Gastroesophageal sphincter (tissue), 3 donors: ENCODE data around the gene PLEKHA1.

Source experiments
- CTCF ChIP-seq, 4 experiments: fragments of 200-600 bp in 2 of 4; fragments of 450-650 bp in 2 of 4; sonication (generic) in 1 of 4; IDR thresholded peaks; one replicate each; pipeline ENCODE4 v1.5.1; 2017 to 2019; ENCODE audit warnings: antibody characterized with exemption in 4 of 4, mild to moderate bottlenecking in 2 of 4, moderate library complexity in 2 of 4
- EP300 ChIP-seq: sonication (generic); formaldehyde crosslinking; IDR thresholded peaks from one replicate; pipeline ENCODE4 v1.6.1; 2017; ENCODE audit warnings: antibody characterized with exemption, mild to moderate bottlenecking
- POLR2A ChIP-seq, 2 donors: fragments of 450-650 bp; IDR thresholded peaks; one replicate each; pipeline ENCODE4 v1.6.1; 2017; ENCODE audit warnings: antibody characterized with exemption in 2 of 2, mild to moderate bottlenecking in 2 of 2, moderate library complexity in 1 of 2
- POLR2AphosphoS5 ChIP-seq: sonication (generic); formaldehyde crosslinking; IDR thresholded peaks from one replicate; pipeline ENCODE4 v1.6.1; 2017; ENCODE audit warnings: antibody characterized with exemption

- TF ChIP-seq CTCF (IDR thresholded peaks at IDR 0.05) (no peak), POLR2AphosphoS5 (no peak), POLR2A (IDR thresholded peaks at IDR 0.05) (no peak), EP300 (no peak)
These were observed 11.2 kb upstream of the PLEKHA1 start for GRCh38 chr10:122363311-122363710.
